GM12801 (cell line): Measurements from ENCODE around the gene NPAS3.

ENCODE experiments used
- CTCF ChIP-seq: IDR thresholded peaks from one replicate; pipeline ENCODE4 v1.5.1; 2011; ENCODE audit warnings: control low read depth; ENCODE audit not compliant: insufficient read length; ENCODE audit errors: extremely low read depth

NPAS3 gene

DNA sequence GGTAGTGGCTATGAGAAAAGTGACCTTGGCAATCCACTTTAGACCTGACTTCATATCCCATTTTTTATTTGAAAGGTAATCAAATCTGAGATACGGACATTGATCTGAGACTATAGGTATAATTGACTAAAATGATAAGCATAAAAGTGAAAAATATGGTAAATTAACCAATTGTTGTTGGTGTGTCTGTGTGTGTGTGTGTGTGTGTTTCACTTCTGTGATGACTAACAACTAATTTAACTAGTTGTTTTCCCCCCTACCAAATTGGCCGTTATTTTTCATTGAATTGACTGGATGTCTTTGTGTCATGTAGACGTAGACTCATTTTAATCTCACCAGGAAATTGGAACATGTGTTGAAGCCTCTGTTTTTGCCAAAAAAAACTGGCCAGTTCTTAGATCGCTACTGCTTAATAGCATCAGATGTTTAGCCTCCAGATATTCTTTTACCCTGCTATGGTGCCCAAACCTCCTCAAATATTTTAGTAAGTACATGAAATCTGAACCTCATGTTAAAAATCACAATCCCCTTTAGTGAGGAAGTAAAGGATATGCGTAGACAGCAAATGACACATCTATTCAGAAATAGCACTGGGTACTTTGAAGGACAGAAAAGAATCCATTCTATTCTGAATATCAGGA, 617.2 kb downstream of the NPAS3 start:
- TF ChIP-seq CTCF: no peak

GRCh38 chr14:33556382-33557121, 617.9 kb downstream of the NPAS3 start:
- TF ChIP-seq CTCF: no peak

DNA sequence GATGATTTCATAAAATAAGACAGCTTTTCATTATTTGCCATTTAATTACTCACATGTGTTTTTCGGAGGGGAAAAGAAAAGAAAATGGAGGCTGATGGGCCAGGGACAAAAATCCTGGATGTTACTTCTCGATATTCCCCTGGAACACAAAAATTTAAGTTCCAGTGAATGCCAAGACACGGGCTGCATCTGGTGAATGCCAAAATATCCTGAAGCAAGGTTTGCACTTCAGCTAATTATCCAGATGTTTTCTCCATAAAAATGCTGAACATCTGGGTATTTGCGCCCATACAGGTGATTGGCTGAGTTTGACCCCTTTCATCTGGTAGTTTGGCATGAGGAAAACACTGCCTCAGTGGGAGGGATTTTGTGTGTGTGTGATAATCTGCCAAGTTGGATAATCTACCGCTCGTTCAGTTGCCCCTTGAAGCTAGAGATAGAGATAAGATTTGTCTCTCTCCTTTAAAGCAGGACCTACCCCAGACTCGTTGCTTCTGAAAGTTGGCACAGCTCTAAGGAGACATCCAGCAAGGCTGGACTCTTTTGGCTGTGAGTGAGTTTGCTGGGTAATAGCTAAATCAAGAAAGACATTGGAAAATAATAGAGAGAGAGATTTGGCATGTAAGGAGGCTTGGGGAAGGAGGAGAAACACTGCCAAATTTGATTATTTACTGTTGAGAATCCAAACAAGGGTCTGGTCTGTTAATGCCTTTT, 622.2 kb downstream of the NPAS3 start:
- no peak for TF ChIP-seq CTCF

DNA sequence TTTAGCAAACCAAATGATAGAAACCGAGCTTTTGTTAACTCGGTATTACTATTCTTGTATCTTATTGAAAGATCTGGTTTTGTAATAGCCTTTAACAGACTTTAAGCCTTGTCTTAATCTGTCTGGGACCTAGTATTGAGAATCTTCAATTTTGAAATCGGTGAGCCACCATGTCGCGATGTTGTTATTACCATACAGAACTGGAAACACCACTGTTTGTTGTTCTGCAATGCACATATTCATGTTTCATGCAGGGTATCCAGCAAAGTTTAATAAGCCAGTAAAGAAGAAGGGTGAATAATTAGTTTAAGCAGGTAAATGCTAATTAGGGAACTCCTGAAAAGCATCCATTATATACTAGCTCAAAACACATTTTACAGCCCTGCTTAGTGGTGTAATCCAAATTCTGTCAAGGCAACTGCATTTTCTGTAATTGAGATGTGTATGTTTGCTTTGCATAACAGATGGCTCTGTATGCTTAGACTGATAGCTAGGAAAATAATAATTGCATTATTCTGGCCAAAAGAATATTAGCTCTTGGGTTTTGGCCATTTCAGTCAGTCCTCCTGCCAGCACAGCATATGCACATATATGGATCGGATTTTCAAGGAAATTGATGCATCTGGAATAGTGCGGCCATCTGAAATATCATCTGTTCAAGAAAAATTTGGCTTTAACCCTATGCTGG, 623.0 kb downstream of the NPAS3 start:
- no peak for TF ChIP-seq CTCF

GRCh38 chr14:33563191-33563900, 624.7 kb downstream of the NPAS3 start:
- no peak for TF ChIP-seq CTCF

DNA sequence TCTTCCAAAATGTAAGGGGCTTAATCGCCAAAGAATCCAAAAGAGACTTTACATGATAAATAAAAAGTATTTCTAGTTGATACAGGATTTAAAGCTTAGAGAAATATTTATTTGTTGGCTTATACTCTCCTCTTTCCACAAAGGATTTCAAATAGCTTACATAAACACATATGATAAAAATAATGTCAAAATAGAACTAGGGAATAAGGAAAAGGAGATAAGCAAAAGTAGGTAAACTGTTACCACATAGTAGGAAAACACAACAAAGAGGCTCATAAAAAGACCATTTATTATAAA, 625.2 kb downstream of the NPAS3 start:
- no peak for TF ChIP-seq CTCF
